ENCODE measurements around the gene SPTBN1. TPM values are rescaled to one million over a fixed set of nuclear protein-coding genes. Genes with fewer than 3 reads are reported as not detected.

Gene SPTBN1
- polyA plus RNA-seq, 2 donors: 19.7 to 24.1 TPM

GRCh38 chr2:54432251-54433015 lies 23.7 kb upstream of the SPTBN1 start:
- 65 to 72% methylated on average over 4 of the region's 4 CpGs for WGBS, 2 donors
- peaks cover 0 to 2% of the 10 kb centered on the region in 2 donors for H3K4me1 ChIP-seq (ENCODE audit: control insufficient read depth in 2 of 2, insufficient read depth in 2 of 2, low read length in 1 of 2)
- no peak overlapping the region for H3K4me3 ChIP-seq (ENCODE audit: low read depth in 1 of 2, low read length in 2 of 2)
- H3K27me3 ChIP-seq (ENCODE audit: control insufficient read depth in 1 of 2, insufficient read depth in 2 of 2, low read length in 2 of 2): no peaks in the 10 kb centered on the region
- no peak overlapping the region for H3K27ac ChIP-seq (ENCODE audit: low read depth in 2 of 2, low read length in 1 of 2)
- H3K9me3 ChIP-seq (ENCODE audit: control insufficient read depth in 2 of 2, insufficient read depth in 1 of 2, low read depth in 1 of 2, low read length in 1 of 2): no peaks in the 10 kb centered on the region
- H3K36me3 ChIP-seq (ENCODE audit: control insufficient read depth in 2 of 2, insufficient read depth in 2 of 2, low read length in 1 of 2): no peaks in the 10 kb centered on the region

- 94 to 95% methylated on average over 4 of the region's 4 CpGs for WGBS, 2 donors
- Histone ChIP-seq H3K4me1 (ENCODE audit: control insufficient read depth in 2 of 2, insufficient read depth in 2 of 2, low read length in 1 of 2) (peaks cover 0 to 2% of the 10 kb centered on the region in 2 donors), H3K9me3 (ENCODE audit: control insufficient read depth in 2 of 2, insufficient read depth in 1 of 2, low read depth in 1 of 2, low read length in 1 of 2) (no peaks in the 10 kb centered on the region), H3K27ac (ENCODE audit: low read depth in 2 of 2, low read length in 1 of 2) (no peak overlapping the region), H3K4me3 (ENCODE audit: low read depth in 1 of 2, low read length in 2 of 2) (no peak overlapping the region), H3K27me3 (ENCODE audit: control insufficient read depth in 1 of 2, insufficient read depth in 2 of 2, low read length in 2 of 2) (no peaks in the 10 kb centered on the region), H3K36me3 (ENCODE audit: control insufficient read depth in 2 of 2, insufficient read depth in 2 of 2, low read length in 1 of 2) (no peaks in the 10 kb centered on the region)
These were observed 21.9 kb upstream of the SPTBN1 start for GRCh38 chr2:54434229-54434628.

DNA sequence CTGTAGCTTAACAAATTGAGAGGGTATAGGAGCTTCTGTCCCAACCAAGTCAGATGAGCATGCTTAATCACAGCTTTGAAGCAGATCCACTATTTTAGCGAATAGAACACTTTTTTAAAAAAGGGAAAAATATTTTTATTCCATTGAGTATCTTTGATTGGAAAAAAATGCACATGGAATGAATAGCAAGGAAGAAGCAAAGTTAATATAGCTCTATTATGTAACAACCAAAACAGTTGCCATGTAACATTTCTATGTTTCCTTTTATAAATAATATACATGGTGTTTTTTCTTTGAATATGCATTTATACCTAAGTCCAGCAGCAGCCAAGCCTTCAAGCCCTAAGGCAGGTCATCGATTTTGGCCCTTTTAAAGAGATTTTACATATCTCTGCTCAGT lies 21.4 kb upstream of the SPTBN1 start:
- H3K4me3 ChIP-seq (ENCODE audit: low read depth in 1 of 2, low read length in 2 of 2): no peak overlapping the region
- H3K36me3 ChIP-seq (ENCODE audit: control insufficient read depth in 2 of 2, insufficient read depth in 2 of 2, low read length in 1 of 2): no peaks in the 10 kb centered on the region
- no peaks in the 10 kb centered on the region for H3K9me3 ChIP-seq (ENCODE audit: control insufficient read depth in 2 of 2, insufficient read depth in 1 of 2, low read depth in 1 of 2, low read length in 1 of 2)
- H3K27ac ChIP-seq (ENCODE audit: low read depth in 2 of 2, low read length in 1 of 2): no peak overlapping the region
- H3K4me1 ChIP-seq (ENCODE audit: control insufficient read depth in 2 of 2, insufficient read depth in 2 of 2, low read length in 1 of 2): peaks cover 0 to 2% of the 10 kb centered on the region in 2 donors
- WGBS, 2 donors: 83 to 84% methylated on average over 2 of the region's 2 CpGs
- H3K27me3 ChIP-seq (ENCODE audit: control insufficient read depth in 1 of 2, insufficient read depth in 2 of 2, low read length in 2 of 2): no peaks in the 10 kb centered on the region

- no peaks in the 10 kb centered on the region for H3K4me1 ChIP-seq (ENCODE audit: control insufficient read depth in 2 of 2, insufficient read depth in 2 of 2, low read length in 1 of 2)
These were observed 20.6 kb upstream of the SPTBN1 start for GRCh38 chr2:54435325-54436226.

DNA sequence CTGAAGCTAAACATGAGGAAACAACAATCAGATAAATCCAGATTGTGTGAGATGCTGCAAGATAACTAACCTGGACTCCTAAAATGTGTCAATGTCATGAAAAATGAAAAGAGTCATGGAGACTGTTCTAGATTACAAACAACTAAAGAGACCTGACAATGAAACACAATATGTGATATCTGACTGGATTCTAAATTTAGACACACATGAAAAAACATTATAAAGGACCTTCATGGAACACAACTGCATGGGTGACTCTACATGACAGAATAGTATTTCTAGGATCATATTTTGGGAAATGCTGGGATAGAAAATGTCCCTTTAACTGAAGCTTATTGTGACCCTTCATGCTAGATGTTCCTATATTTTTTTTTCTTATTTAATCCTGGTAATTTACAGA lies 18.5 kb upstream of the SPTBN1 start:
- no peak overlapping the region for H3K4me3 ChIP-seq (ENCODE audit: low read depth in 1 of 2, low read length in 2 of 2)
- H3K27ac ChIP-seq (ENCODE audit: low read depth in 2 of 2, low read length in 1 of 2): no peak overlapping the region
- H3K4me1 ChIP-seq (ENCODE audit: control insufficient read depth in 2 of 2, insufficient read depth in 2 of 2, low read length in 1 of 2): no peaks in the 10 kb centered on the region

More at GRCh38 chr2:54435325-54436226, 20.6 kb upstream of the SPTBN1 start:
- Histone ChIP-seq H3K9me3 (ENCODE audit: control insufficient read depth in 2 of 2, insufficient read depth in 1 of 2, low read depth in 1 of 2, low read length in 1 of 2) (no peaks in the 10 kb centered on the region), H3K36me3 (ENCODE audit: control insufficient read depth in 2 of 2, insufficient read depth in 2 of 2, low read length in 1 of 2) (no peaks in the 10 kb centered on the region), H3K4me3 (ENCODE audit: low read depth in 1 of 2, low read length in 2 of 2) (no peak overlapping the region), H3K27ac (ENCODE audit: low read depth in 2 of 2, low read length in 1 of 2) (no peak overlapping the region), H3K27me3 (ENCODE audit: control insufficient read depth in 1 of 2, insufficient read depth in 2 of 2, low read length in 2 of 2) (no peaks in the 10 kb centered on the region)
- 66% methylated on average over 8 of the region's 8 CpGs for WGBS, 2 donors

GRCh38 chr2:54438271-54438670 lies 17.9 kb upstream of the SPTBN1 start:
- no peaks in the 10 kb centered on the region for H3K36me3 ChIP-seq (ENCODE audit: control insufficient read depth in 2 of 2, insufficient read depth in 2 of 2, low read length in 1 of 2)
- H3K27ac ChIP-seq (ENCODE audit: low read depth in 2 of 2, low read length in 1 of 2): no peak overlapping the region
- H3K9me3 ChIP-seq (ENCODE audit: control insufficient read depth in 2 of 2, insufficient read depth in 1 of 2, low read depth in 1 of 2, low read length in 1 of 2): no peaks in the 10 kb centered on the region
- 36 to 42% methylated on average over 7 of the region's 7 CpGs for WGBS, 2 donors
- no peaks in the 10 kb centered on the region for H3K4me1 ChIP-seq (ENCODE audit: control insufficient read depth in 2 of 2, insufficient read depth in 2 of 2, low read length in 1 of 2)
- H3K4me3 ChIP-seq (ENCODE audit: low read depth in 1 of 2, low read length in 2 of 2): no peak overlapping the region
- H3K27me3 ChIP-seq (ENCODE audit: control insufficient read depth in 1 of 2, insufficient read depth in 2 of 2, low read length in 2 of 2): no peaks in the 10 kb centered on the region

More for the DNA sequence above, 18.5 kb upstream of the SPTBN1 start:
- H3K9me3 ChIP-seq (ENCODE audit: control insufficient read depth in 2 of 2, insufficient read depth in 1 of 2, low read depth in 1 of 2, low read length in 1 of 2): no peaks in the 10 kb centered on the region
- H3K36me3 ChIP-seq (ENCODE audit: control insufficient read depth in 2 of 2, insufficient read depth in 2 of 2, low read length in 1 of 2): no peaks in the 10 kb centered on the region
- H3K27me3 ChIP-seq (ENCODE audit: control insufficient read depth in 1 of 2, insufficient read depth in 2 of 2, low read length in 2 of 2): no peaks in the 10 kb centered on the region

- Histone ChIP-seq H3K36me3 (ENCODE audit: control insufficient read depth in 2 of 2, insufficient read depth in 2 of 2, low read length in 1 of 2) (no peaks in the 10 kb centered on the region), H3K9me3 (ENCODE audit: control insufficient read depth in 2 of 2, insufficient read depth in 1 of 2, low read depth in 1 of 2, low read length in 1 of 2) (no peaks in the 10 kb centered on the region), H3K4me3 (ENCODE audit: low read depth in 1 of 2, low read length in 2 of 2) (no peak overlapping the region), H3K4me1 (ENCODE audit: control insufficient read depth in 2 of 2, insufficient read depth in 2 of 2, low read length in 1 of 2) (no peaks in the 10 kb centered on the region), H3K27me3 (ENCODE audit: control insufficient read depth in 1 of 2, insufficient read depth in 2 of 2, low read length in 2 of 2) (no peaks in the 10 kb centered on the region), H3K27ac (ENCODE audit: low read depth in 2 of 2, low read length in 1 of 2) (no peak overlapping the region)
- WGBS, 2 donors: 81 to 86% methylated on average over 4 of the region's 4 CpGs
These were observed 16.5 kb upstream of the SPTBN1 start for GRCh38 chr2:54439582-54439981.

GRCh38 chr2:54440050-54440449 lies 16.1 kb upstream of the SPTBN1 start:
- H3K9me3 ChIP-seq (ENCODE audit: control insufficient read depth in 2 of 2, insufficient read depth in 1 of 2, low read depth in 1 of 2, low read length in 1 of 2): no peaks in the 10 kb centered on the region
- H3K36me3 ChIP-seq (ENCODE audit: control insufficient read depth in 2 of 2, insufficient read depth in 2 of 2, low read length in 1 of 2): no peaks in the 10 kb centered on the region
- H3K4me1 ChIP-seq (ENCODE audit: control insufficient read depth in 2 of 2, insufficient read depth in 2 of 2, low read length in 1 of 2): no peaks in the 10 kb centered on the region
- H3K27ac ChIP-seq (ENCODE audit: low read depth in 2 of 2, low read length in 1 of 2): no peak overlapping the region
- WGBS, 2 donors: 89 to 91% methylated on average over 2 of the region's 2 CpGs
- H3K4me3 ChIP-seq (ENCODE audit: low read depth in 1 of 2, low read length in 2 of 2): no peak overlapping the region
- no peaks in the 10 kb centered on the region for H3K27me3 ChIP-seq (ENCODE audit: control insufficient read depth in 1 of 2, insufficient read depth in 2 of 2, low read length in 2 of 2)

DNA sequence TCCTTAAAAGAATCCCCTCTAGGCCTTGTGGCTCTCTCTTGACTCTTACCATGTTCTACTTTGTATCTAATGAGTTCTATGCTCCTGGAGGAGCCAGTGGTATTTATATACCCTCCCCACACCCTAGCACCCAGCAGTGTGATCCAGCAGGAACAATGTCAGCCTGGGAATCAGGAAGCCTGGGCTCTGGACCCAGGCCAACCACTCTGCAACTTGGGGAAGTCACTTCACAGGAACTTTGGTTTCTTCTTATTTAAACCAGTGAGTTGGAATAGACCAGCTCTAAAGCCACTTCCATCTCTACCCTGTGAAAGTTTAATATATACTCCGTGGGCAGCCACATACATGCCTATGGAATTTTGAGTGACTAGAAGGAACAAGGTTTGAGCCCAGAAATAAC lies 11.6 kb upstream of the SPTBN1 start:
- Histone ChIP-seq H3K4me3 (ENCODE audit: low read depth in 1 of 2, low read length in 2 of 2) (no peak overlapping the region), H3K36me3 (ENCODE audit: control insufficient read depth in 2 of 2, insufficient read depth in 2 of 2, low read length in 1 of 2) (no peaks in the 10 kb centered on the region), H3K4me1 (ENCODE audit: control insufficient read depth in 2 of 2, insufficient read depth in 2 of 2, low read length in 1 of 2) (no peaks in the 10 kb centered on the region), H3K9me3 (ENCODE audit: control insufficient read depth in 2 of 2, insufficient read depth in 1 of 2, low read depth in 1 of 2, low read length in 1 of 2) (no peaks in the 10 kb centered on the region), H3K27me3 (ENCODE audit: control insufficient read depth in 1 of 2, insufficient read depth in 2 of 2, low read length in 2 of 2) (no peaks in the 10 kb centered on the region), H3K27ac (ENCODE audit: low read depth in 2 of 2, low read length in 1 of 2) (no peak overlapping the region)
- 88 to 92% methylated on average over 1 of the region's 1 CpG for WGBS, 2 donors

Measured in esophagus (tissue), 2 donors.